H1 (cell line): ENCODE data around the gene AGXT2. TPM values are rescaled to one million over a fixed set of nuclear protein-coding genes. Genes with fewer than 3 reads are reported as not detected.

Source experiments
- CHD1 ChIP-seq: IDR thresholded peaks from 2 replicates; pipeline ENCODE4 v1.6.1; 2012; ENCODE audit warnings: low read depth, low read length, improper control_type of control experiment
- GABPA ChIP-seq: IDR thresholded peaks from 2 replicates; pipeline ENCODE4 v1.6.1; 2011; ENCODE audit warnings: mild to moderate bottlenecking, low read length, moderate library complexity, borderline replicate concordance; ENCODE audit not compliant: insufficient read depth
- HDAC2 ChIP-seq, 2 experiments: fragments of 300-600 bp in 1 of 2; sonication (generic) in 1 of 2; IDR thresholded peaks; 2 replicates each; pipeline ENCODE4 v1.6.1; 2011 to 2012; ENCODE audit warnings: low read depth in 2 of 2, low read length in 2 of 2, mild to moderate bottlenecking in 2 of 2, moderate library complexity in 2 of 2, borderline replicate concordance in 1 of 2, inconsistent platforms in 1 of 2
- HDAC6 ChIP-seq: IDR thresholded peaks from one replicate; pipeline ENCODE4 v1.7.1; 2012; ENCODE audit warnings: low read depth, mild to moderate bottlenecking, inconsistent platforms, low read length, moderate library complexity
- RFX5 ChIP-seq: IDR thresholded peaks from 2 replicates; pipeline ENCODE4 v1.6.1; 2011; ENCODE audit warnings: low read depth, low read length, improper control_type of control experiment, borderline replicate concordance
- SIN3A ChIP-seq, 2 experiments: IDR thresholded peaks in 1 of 2; conservative IDR thresholded peaks in 1 of 2; 2 replicates each; pipeline ENCODE4 v1.6.1; 2011 to 2012; ENCODE audit warnings: low read length in 2 of 2, improper control_type of control experiment in 1 of 2, low read depth in 1 of 2, mild to moderate bottlenecking in 1 of 2
- SP4 ChIP-seq: IDR thresholded peaks from 2 replicates; pipeline ENCODE4 v1.6.1; 2012; ENCODE audit warnings: low read length, inconsistent platforms
- USF2 ChIP-seq: IDR thresholded peaks from 2 replicates; pipeline ENCODE4 v1.6.1; 2011; ENCODE audit warnings: low read length, improper control_type of control experiment
- YY1 ChIP-seq: IDR thresholded peaks from 2 replicates; pipeline ENCODE4 v1.6.1; 2011; ENCODE audit warnings: low read depth, mild to moderate bottlenecking, low read length
- polyA plus RNA-seq, 7 experiments: library from polyadenylated mRNA; depleted of rRNA in 3 of 7; stranded (reverse) in 5 of 7; unstranded in 2 of 7; fragments of >200 nt in 5 of 7; fragments of 200-250 nt in 2 of 7; gene quantifications; 1 replicate in 5 of 7; 2 replicates in 1 of 7; 4 replicates in 1 of 7; pipeline versions ENCODE4 v1.2.1 to v1.2.3, GENCODE V29; 2011 to 2013; ENCODE audit warnings: missing spikeins in 2 of 7, mixed read lengths in 2 of 7
- total RNA-seq: library from RNA; stranded (reverse); fragmentation: NEBNext Ultra II Directional; extraction: Animal tissue kit (Norgen Biotek cat#: 25700); gene quantifications from 2 replicates; pipeline ENCODE4 v1.2.1, GENCODE V29; 2021

The AGXT2 gene
- total and polyA plus RNA-seq, 2 of the 8 experiments (the other 6 are each of a cell fraction or from before 2014, with no cell fraction given): not detected

GRCh38 chr5:35047785-35048404 is at the start of gene AGXT2 (continued):
- TF ChIP-seq HDAC2 (IDR thresholded peaks at IDR 0.05; ENCODE audit: borderline replicate concordance in 1 of 2, low read depth in 2 of 2, low read length in 2 of 2) (no peak), SP4 (no peak), YY1 (no peak), RFX5 (no peak), USF2 (no peak), SIN3A (conservative IDR thresholded peaks at IDR 0.05 in 1 of 2, IDR thresholded peaks at IDR 0.05 in 1 of 2; ENCODE audit: low read depth in 1 of 2, low read length in 2 of 2) (no peak), HDAC6 (no peak), GABPA (no peak), CHD1 (no peak)
